ENCODE results near the gene SQSTM1.
A peak's percentile ranks its signal among the peaks of the same experiment; 100 is the strongest.

- TF ChIP-seq, protein P1, sequence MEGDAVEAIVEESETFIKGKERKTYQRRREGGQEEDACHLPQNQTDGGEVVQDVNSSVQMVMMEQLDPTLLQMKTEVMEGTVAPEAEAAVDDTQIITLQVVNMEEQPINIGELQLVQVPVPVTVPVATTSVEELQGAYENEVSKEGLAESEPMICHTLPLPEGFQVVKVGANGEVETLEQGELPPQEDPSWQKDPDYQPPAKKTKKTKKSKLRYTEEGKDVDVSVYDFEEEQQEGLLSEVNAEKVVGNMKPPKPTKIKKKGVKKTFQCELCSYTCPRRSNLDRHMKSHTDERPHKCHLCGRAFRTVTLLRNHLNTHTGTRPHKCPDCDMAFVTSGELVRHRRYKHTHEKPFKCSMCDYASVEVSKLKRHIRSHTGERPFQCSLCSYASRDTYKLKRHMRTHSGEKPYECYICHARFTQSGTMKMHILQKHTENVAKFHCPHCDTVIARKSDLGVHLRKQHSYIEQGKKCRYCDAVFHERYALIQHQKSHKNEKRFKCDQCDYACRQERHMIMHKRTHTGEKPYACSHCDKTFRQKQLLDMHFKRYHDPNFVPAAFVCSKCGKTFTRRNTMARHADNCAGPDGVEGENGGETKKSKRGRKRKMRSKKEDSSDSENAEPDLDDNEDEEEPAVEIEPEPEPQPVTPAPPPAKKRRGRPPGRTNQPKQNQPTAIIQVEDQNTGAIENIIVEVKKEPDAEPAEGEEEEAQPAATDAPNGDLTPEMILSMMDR (conservative IDR thresholded peaks at IDR 0.05; ENCODE audit: low read length) = peak; percentile 65
- no peak for TF ChIP-seq EZH2phosphoT487 (IDR thresholded peaks at IDR 0.05; ENCODE audit: borderline replicate concordance, low read depth, low read length)
Observed at GRCh38 chr5:179870403-179870903, 49.7 kb downstream of the SQSTM1 start.

Data from OCI-LY7 (cell line).